Testis (tissue), 2 donors: ENCODE measurements around the gene FHOD3.

ENCODE experiments used
- POLR2A ChIP-seq: fragments of 450-650 bp; IDR thresholded peaks from one replicate; pipeline ENCODE4 v1.6.1; 2017; ENCODE audit warnings: antibody characterized with exemption, mild to moderate bottlenecking, moderate library complexity
- TF ChIP-seq, protein P1 (sequence below), 3 experiments: fragments of 450-650 bp in 2 of 3; fragments of 200-600 bp in 1 of 3; sonication (generic) in 1 of 3; IDR thresholded peaks; one replicate each; pipeline ENCODE4 v1.5.1; 2016 to 2019; ENCODE audit warnings: antibody characterized with exemption in 3 of 3, mild to moderate bottlenecking in 2 of 3, moderate library complexity in 1 of 3

DNA sequence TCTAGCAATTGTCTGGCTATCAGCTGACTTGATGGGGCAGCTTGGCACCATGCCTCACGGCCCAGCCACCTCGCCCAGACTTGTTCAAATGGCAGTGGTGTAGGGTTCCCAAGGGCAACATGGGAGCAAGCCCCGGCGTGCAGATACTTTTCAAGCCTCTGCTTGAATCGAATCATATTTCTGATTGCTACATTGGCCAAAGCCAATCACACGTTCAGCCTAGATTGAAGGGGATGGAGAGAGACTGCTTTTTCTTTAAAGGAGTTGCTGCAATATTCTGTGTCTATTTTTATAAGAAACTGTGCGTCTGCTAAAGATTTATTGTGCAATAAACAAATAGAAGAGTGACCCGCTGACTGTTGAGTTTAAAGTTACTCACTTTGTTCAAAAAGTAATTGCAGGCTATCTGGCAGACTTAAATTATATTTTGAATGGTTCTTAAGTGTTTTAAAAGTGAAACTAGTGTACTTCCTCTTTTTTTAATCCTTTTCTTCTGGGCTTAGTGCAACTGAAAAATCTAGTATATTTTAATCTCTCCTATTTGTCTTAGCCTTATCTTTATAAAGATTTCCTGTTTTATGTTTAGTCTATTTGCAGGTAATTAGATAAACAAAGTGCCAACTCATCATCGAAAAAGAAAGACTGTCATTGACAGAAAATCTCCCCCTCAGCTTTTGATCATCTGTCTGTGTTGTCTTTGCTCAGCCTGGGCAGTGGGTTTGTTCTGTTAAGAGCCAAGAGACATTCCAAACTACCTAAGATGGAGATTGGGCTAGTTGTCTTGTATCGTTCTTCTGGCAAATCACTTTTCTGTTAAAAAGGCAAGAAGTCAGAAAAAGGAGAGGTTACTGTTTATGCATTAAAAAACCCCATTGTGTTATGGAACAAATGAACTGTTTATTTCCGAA is 375.2 kb downstream of the FHOD3 start:
- TF ChIP-seq, protein P1, sequence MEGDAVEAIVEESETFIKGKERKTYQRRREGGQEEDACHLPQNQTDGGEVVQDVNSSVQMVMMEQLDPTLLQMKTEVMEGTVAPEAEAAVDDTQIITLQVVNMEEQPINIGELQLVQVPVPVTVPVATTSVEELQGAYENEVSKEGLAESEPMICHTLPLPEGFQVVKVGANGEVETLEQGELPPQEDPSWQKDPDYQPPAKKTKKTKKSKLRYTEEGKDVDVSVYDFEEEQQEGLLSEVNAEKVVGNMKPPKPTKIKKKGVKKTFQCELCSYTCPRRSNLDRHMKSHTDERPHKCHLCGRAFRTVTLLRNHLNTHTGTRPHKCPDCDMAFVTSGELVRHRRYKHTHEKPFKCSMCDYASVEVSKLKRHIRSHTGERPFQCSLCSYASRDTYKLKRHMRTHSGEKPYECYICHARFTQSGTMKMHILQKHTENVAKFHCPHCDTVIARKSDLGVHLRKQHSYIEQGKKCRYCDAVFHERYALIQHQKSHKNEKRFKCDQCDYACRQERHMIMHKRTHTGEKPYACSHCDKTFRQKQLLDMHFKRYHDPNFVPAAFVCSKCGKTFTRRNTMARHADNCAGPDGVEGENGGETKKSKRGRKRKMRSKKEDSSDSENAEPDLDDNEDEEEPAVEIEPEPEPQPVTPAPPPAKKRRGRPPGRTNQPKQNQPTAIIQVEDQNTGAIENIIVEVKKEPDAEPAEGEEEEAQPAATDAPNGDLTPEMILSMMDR (IDR thresholded peaks at IDR 0.05), result no peak
- no peak for TF ChIP-seq POLR2A
